KG1 (cell line): ENCODE data around the gene SULT4A1.
A peak's percentile ranks its signal among the peaks of the same experiment; 100 is the strongest.
"Not testable (repeated sequence)": the region's sequence is repeated elsewhere in the genome, so short reads cannot be mapped to it uniquely, and the experiment has no call there.

Source experiments
- DNase-seq: peaks from one replicate; lab custom pipeline; 2025; lab: John Stamatoyannopoulos, UW

SULT4A1 gene

GRCh38 chr22:43886231-43886630 lies 23.9 kb upstream of the SULT4A1 start:
- DNase-seq: no peak

GRCh38 chr22:43885786-43886185 lies 23.5 kb upstream of the SULT4A1 start:
- DNase-seq: no peak

GRCh38 chr22:43885319-43885671 lies 23.0 kb upstream of the SULT4A1 start:
- DNase-seq: no peak

- peak; percentile 10 for DNase-seq
These were observed 22.4 kb upstream of the SULT4A1 start for GRCh38 chr22:43884600-43885318.

GRCh38 chr22:43883719-43884415 lies 21.6 kb upstream of the SULT4A1 start:
- no peak for DNase-seq

GRCh38 chr22:43883012-43883661 lies 20.8 kb upstream of the SULT4A1 start:
- DNase-seq: peak; percentile 59

GRCh38 chr22:43882122-43882767 lies 19.9 kb upstream of the SULT4A1 start:
- no peak for DNase-seq

GRCh38 chr22:43881091-43882061 lies 19.1 kb upstream of the SULT4A1 start:
- no peak for DNase-seq

GRCh38 chr22:43880541-43880991 lies 18.3 kb upstream of the SULT4A1 start:
- no peak for DNase-seq

GRCh38 chr22:43879901-43880540 lies 17.7 kb upstream of the SULT4A1 start:
- DNase-seq: no peak

- DNase-seq: no peak
These were observed 16.7 kb upstream of the SULT4A1 start for GRCh38 chr22:43878831-43879550.

- DNase-seq: no peak
These were observed 15.9 kb upstream of the SULT4A1 start for GRCh38 chr22:43878079-43878795.

- DNase-seq: no peak
These were observed 14.7 kb upstream of the SULT4A1 start for GRCh38 chr22:43876866-43877509.

GRCh38 chr22:43869799-43870198 lies 7.5 kb upstream of the SULT4A1 start:
- DNase-seq: no peak

GRCh38 chr22:43869001-43869400 lies 6.7 kb upstream of the SULT4A1 start:
- DNase-seq: not testable (repeated sequence)

- DNase-seq: peak; percentile 4
These were observed 5.7 kb upstream of the SULT4A1 start for GRCh38 chr22:43867839-43868635.

GRCh38 chr22:43862882-43863202 lies 529 bp upstream of the SULT4A1 start:
- no peak for DNase-seq

- no peak for DNase-seq
These were observed 784 bp downstream of the SULT4A1 start for GRCh38 chr22:43861529-43861928.
